DMS153 treated with DMSO at 0.1 percent for 48 hours (cell line): ENCODE data around the gene MT1M.
"Not testable (repeated sequence)": the region's sequence is repeated elsewhere in the genome, so short reads cannot be mapped to it uniquely, and the experiment has no call there.

Experiments
- DNase-seq: peaks from one replicate; lab custom pipeline; 2025; ENCODE audit not compliant: unreplicated experiment; lab: John Stamatoyannopoulos, UW

Gene MT1M

DNA sequence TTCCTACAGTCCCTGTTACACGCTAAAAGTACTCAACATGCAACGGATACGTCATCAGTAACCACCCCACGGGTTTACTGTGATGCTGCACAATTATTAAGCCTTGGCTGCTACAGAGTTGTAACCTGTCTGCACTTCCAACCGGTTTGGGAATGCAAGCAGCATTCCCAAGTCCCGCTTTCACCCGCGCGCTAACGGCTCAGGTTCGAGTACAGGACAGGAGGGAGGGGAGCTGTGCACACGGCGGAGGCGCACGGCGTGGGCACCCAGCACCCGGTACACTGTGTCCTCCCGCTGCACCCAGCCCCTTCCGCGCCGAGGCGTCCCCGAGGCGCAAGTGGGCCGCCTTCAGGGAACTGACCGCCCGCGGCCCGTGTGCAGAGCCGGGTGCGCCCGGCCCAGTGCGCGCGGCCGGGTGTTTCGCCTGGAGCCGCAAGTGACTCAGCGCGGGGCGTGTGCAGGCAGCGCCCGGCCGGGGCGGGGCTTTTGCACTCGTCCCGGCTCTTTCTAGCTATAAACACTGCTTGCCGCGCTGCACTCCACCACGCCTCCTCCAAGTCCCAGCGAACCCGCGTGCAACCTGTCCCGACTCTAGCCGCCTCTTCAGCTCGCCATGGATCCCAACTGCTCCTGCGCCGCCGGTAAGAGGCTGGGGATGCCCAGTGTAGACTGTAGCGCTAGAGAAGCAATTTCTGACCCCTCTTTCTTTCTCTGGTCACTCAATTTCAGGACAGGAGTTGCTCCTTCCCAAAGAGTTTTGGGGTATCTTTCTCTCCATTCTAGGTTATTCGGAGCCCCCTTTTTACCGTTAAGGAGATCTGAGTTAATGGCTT is 24.2 kb upstream of the MT1M start, which contains the start of gene MT2A:
TSS of gene MT2A (plus strand) at position 542 of the 833 bp plus-strand sequence. CDS start at position 614, 72 bp downstream.
- peak; percentile 97 for DNase-seq

DNA sequence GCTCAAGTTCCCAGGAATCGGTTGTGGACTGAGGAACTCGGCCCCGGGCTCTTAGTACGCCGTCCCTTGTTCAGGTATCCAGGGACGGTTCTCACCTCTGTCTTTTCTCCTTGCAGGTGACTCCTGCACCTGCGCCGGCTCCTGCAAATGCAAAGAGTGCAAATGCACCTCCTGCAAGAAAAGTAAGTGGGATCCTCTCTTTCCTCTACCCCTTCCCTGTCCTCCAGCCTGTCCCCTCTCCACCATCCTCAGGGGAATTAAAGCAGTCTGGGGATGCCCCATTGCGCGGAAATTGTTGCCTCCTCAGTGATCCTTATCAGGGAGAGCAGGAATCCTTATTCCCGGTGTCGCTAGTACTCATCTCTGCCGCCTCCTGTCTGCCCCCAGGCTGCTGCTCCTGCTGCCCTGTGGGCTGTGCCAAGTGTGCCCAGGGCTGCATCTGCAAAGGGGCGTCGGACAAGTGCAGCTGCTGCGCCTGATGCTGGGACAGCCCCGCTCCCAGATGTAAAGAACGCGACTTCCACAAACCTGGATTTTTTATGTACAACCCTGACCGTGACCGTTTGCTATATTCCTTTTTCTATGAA is 23.5 kb upstream of the MT1M start:
- no peak for DNase-seq

DNA sequence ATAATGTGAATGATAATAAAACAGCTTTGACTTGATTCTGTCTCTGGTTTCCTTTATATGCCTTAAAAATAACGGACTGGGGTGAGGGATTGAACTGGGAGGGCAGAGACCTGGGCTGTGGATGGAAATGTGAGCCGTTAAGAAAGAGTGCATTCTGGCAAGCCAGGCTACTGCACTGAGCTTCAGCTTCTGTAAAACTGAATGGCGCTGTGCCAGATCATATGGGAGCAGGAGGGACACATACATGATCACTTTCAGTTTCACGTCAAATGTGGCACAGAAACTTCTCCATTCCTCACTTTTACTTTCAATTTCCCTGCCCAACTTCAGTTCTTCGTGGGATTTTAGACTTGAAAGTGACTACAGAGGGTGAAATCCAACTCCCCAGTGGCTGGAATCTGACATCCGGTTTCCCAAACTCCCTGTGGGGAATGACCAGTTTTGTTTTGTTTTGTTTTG is 23.0 kb upstream of the MT1M start:
- DNase-seq: no peak

DNA sequence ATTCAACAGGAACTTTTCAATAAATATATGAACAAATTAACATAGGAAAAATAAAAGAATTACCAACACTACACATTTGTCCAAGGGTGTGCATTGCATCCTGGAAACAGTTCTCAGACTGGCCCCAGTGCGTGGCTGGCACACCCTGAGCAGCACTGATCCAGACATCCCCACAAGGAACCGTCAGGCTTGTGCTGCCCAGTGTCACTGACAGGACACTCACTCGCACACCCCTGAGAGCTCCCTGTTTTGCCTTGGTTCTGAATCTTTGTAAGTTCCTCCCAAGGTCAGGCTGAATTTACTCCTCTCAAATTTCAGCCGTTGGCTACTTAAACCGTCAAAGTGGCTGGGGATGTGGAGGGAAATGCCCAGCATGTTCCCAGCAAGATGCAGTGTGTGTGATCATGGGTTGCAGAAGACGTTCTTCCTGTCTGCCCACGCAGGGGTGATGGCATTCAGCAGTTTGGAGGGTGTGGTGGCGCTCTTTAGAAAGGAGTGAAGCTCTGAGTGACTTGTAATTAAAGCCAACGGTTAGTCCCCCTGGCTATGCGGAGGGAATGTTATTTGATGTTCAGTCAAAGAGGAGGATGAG is 22.3 kb upstream of the MT1M start:
- peak; percentile 24 for DNase-seq

DNA sequence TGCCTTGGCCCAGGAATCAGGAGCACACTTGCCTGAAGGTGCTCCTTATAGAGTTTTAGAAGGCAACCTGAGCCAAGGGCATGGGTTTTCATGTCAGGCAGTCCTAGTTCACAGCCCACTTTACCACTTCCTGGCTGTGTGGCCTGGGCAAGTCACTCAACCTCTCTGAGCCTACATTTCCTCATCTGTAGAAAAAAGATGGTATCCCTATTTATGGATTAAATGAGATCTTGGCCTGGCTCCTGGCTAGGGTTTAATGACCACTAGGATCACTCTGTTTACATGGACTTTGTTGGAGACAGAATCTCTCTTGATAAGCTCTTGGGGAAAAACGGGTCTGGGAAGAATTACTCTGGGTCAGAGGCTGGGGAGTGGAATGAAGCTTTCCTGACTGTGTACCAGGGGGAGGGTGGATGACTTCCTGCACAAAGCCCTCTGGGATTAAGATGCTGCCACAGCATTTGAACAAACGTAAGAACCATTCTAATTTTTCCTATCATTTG is 21.8 kb upstream of the MT1M start:
- DNase-seq: no peak

DNA sequence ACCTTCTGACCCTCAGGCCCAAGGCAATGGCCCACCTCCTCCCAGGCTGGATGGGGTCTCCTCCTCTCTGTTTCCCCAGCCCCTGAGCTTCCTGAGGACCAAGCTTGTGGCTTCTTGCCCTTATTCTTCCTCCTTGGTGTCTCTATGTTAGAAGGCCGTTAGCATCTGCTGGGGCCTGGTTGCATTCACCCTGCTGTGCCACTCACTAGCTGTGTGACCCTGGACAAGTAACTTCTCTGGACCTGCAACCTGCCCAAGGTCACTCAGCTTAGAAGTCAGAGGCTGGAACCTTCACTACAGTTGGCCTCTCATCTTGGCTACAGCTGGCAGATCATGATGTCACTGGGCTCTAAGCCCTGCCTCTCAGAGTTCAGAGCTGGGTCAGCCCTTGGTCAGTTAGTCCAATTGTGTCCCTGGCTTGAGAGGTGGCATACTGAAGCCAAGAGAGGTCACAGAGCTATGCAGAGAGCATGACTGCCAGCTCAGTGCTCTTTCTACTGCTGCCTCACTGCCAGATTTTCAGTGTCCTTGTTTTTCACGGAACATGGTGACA is 21.1 kb upstream of the MT1M start:
- no peak for DNase-seq

DNA sequence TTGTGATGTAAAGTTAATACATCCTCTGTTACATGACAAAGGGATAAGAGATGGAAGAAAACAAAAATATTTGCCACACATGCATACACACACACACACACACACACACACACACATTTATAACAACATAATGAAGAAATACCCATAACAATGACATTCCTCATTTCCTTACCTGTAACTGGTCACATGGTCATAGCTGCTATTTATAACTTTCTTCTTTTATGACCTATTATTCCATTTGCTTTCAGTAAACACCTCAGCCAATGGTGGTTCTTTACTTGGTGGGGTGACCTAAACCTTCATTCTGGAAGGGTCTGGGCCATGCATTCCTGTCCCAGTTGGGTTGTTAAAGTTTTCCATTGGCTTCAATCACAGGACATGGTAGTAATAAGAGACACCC is 18.8 kb upstream of the MT1M start:
- DNase-seq: no peak

DNA sequence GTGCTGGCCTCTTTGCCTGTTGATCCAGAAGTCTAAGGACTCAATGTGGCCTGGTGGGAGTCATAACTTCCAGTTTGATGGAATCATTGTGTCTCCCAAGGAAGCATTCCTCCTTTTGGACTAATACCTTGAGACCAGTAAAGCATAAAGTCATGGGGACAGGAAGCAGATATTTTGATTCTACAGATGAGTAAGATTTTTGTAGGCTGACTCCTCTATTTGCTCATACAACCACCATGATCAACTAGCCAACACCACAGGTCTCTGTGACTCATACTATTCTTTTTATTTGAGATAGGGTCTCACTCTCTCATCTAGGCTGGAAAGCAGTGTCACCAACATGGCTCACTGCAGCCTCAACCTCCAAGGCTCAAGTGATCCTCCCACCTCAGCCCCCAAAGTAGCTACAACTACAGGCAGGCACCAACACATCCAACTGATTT is 17.9 kb upstream of the MT1M start:
- DNase-seq: no peak

DNA sequence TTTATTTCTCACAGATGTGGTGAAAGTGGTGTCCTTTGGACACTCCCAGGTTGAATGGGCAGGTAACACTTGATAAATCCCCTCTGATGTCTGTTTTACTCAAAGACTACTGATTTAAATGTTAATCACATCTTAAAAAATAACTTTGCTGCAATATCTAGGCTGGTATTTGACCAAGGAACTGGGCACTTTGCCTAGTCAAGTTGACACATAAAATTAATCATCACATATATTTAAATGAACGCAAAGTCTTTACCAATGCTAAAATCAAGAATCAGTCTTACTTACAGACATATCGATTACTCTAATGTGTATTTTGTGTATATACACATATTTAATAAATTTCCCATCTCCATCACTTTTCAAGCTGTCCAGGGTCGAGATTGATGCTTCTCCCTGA is 17.1 kb upstream of the MT1M start:
- DNase-seq: no peak

DNA sequence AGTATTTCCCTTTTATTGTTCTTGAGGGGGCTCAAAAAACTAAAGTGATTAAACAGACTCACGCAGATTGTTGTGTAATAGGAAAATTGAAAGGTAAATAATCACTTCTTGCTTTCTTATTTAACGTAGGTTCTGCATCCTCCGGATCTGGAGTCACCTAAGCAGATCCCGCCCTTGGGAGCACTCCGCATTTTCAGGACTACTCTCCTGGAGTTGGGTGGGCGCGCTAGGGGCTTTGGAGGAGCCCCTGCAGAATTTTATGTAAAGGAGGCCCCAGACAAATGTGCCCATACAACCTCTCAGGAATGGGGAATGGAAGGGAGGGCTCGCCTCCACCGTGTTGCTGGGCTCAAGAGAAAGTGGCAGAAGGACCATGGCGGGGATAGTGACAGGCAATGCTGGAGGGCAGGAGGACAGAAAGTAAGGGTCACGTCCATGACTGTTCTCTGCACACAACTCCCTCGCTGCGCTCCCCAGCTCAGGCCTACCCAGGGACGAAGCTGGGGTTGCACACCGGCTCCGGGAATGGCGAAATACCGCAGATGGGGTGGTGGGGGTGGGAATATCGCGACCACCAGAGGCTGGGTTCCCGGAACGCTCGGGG is 15.7 kb upstream of the MT1M start:
- DNase-seq: no peak

DNA sequence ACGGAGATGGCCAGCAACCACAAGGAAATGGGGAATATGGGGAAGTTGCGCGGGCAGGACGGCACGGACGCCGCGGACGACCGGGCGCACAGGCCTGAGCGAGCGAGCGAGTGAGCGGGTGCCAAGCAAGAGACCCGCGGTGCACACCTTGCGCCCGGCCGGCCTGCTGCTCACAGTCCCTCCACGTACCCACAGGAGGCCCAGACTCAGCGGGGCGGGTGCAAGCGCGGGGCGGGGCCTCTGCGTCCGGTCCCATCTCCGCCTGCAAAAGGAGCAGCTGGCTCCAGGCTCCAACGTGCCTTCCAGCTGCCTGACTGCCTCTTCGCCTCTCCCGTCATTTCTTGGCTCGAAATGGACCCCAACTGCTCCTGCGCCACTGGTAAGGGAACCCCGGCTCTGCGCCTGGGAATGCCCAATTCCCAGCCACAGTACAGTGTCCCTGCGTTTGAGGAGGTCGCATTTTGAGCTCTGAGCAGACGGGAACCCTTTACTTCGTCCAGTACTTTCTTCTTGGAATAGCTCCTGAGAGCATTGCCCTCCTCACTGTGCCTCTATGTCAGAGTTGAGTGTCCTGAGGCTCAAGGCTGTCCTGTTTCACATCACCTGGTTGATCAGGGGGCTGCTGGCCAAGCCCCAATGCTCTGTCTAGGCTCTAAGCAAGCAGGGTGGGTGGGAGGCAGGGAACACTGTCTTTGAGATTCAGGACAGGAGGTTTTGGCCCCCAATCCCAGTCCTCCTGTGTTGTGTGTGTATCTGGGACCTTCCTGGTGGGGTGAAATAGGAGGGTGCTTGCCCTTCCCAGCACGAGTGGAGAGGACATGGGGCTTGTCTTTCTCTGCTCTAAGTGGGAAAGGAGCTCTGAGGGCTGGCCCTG is 15.0 kb upstream of the MT1M start:
- peak; percentile 33 for DNase-seq

DNA sequence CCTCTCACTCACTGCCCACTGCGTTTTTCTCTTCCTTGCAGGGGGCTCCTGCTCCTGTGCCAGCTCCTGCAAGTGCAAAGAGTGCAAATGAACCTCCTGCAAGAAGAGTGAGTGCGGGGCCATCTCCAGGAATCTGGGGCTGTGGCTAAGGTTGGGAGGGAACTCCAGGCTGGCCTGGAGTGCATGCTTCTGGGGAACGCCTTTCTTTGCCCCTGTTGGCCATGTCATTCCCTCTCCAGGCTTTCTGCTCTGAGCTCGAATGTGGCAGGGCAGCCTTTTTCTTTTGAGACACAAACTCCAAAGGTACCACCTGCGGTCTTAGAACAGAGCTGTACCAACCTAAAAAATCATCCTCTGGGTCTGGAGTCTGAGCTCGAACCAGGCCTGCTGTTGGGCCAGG is 14.3 kb upstream of the MT1M start:
- DNase-seq: no peak

DNA sequence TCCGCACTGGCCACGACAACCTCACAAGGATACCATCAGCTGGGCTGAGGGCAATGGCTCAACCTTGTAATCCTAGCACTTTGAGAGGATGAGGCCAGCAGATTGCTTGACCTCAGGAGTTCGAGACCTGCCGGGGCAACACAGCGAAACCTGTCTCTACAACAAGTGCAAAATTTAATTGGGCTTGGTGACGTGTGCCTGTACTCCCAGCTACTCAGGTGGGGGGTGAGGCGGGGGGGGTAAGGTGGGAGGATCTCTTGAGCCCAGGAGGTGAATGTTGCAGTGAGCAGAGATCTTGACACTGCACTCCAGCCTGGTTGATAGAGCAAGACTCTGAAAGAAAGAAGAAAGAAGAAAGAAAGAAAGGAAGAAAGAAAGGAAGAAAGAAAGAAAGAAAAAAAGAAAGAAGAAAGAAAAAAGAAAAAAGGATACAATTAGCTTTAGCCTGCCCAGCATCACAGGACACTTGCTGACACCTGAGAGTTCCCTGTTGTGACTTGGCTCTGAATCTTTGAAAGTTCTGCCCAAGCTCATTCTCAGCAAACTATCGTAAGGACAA is 12.0 kb upstream of the MT1M start:
- no peak for DNase-seq

DNA sequence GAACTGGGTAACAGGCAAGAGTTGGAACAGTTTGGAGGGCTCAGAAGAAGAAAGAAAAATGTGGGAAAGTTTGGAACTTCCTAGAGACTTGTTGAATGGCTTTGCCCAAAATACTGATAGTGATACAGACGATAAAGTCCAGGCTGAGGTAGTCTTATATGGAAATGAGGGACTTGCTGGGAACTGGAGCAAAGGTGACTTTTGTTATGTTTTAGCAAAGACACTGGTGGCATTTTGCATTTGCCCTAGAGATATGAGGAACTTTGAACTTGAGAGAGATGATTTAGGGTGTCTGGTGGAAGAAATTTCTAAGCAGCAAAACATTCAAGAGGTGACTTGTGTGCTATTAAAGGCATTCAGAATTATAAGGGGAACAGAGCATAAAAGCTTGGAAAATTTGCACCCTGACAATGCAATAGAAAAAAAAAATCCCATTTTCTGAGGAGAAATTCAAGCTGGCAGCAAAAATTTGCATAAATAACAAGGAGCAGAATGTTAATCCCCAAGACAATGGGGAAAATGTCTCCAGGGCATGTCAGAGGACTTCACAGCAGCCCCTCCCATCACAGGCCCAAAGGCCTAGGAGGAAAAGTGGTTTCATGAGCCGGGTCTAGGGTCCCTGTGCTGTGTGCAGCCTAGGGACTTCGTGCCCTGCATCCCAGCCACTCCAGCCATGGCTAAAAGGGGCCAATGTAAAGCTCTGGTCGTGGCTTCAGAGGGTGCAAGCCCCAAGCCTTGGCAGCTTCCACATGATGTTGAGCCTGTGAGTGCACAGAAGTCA is 10.6 kb upstream of the MT1M start:
- DNase-seq: not testable (repeated sequence)

DNA sequence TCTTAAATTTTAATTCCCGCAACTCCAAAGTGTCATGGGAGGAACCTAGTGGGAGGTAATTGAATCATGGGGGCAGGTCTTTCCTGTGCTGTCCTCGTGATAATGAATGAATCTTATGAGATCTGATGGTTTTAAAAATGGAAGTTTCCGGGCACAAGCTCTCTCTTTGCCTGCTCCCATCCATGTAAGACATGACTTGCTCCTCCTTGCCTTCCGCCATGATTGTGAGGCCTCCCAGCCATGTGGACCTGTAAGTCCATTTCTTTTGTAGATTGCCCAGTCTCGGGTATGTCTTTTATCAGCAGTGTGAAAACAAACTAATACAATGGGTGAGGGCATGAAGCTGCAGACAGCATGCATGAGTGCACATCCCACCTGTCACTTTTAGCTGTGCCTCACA is 9.3 kb upstream of the MT1M start:
- DNase-seq: not testable (repeated sequence)

DNA sequence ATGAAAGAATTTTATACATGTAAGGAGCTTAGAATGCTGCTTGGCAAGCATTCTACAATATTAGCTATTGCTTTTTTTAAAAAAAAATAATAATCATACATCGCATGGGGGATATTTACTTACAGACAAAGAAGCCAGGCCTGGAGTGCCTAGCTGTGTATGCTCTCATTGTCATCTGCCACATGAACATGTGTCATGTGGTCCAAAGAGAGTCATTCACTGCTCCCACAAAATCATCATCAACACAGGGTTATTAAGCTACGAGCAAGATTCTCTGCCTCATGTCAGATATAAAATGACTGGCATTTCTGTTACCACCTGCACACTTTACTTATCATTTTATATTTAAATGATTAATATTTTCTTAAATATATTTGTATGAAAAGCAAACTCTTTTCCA is 8.8 kb upstream of the MT1M start:
- no peak for DNase-seq

DNA sequence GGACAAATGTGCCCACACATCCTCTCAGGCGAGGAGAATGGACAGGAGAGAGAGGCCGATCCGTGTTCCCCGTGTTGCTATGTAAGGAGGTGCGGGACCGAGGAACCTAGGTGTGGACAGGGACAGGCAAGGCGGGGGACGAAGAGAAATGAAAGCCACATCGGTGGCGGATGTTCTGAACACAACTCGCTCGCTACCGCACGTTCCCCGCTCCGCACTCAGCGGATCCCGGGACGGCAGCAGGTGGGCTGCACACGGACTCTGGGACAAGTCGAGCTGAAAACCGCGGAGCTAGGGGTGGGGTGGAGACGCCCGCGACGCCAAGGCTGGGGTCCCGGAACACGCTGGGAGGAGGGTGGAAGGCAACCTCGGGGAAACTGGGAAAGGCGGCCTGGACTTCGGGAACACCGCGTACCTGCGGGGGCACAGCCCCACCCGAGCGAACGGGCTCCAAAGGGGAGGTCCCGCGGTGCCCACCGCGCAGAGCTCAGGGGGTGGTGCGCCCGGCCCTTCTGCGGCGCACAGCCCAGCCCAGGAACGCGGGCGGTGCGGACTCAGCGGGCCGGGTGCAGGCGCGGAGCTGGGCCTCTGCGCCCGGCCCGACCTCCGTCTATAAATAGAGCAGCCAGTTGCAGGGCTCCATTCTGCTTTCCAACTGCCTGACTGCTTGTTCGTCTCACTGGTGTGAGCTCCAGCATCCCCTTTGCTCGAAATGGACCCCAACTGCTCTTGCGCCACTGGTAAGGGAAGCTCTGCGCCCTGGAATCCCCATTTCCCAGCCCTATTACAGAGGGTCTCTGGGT is 7.1 kb upstream of the MT1M start, which contains the start of gene MT1E:
TSS of gene MT1E (plus strand) at position 642 of the 803 bp plus-strand sequence. CDS start at position 713, 71 bp downstream.
- DNase-seq: peak; percentile 45
